NCI-H510A treated with DMSO at 0.1 percent for 48 hours (cell line): Measurements from ENCODE around the gene IGF2.

Experiments
- DNase-seq: peaks from one replicate; lab custom pipeline; 2025; lab: John Stamatoyannopoulos, UW

Gene IGF2

DNA sequence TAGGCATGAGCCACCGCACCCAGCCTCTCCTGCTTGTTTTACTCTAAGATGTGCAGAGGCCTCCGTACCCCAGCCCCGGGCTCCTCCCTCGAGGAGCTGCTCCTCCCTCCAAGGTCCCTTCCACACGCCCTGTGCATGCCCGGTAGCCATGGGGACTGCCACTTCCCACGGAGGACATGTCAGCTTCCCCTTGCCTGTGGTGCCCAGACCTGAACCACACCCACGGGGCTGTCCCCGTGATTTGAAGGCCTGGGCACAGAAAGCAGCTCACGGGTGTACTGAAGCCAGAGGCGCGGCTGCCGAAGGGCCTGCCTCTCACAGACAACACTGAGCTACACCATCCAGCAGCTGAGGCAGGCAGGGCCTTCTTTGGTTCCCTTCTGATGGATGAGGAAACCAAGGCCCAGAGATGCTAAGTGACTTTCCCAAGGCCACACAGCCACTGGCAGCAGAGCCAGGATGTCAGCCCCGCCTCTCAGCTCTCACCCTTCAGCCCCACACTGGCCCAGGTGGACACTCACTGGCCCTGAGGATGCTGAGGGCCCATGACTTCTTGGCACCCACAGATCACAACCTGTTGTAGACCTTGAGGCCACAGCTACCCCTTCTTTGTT is 14.5 kb upstream of the IGF2 start:
- DNase-seq = no peak

DNA sequence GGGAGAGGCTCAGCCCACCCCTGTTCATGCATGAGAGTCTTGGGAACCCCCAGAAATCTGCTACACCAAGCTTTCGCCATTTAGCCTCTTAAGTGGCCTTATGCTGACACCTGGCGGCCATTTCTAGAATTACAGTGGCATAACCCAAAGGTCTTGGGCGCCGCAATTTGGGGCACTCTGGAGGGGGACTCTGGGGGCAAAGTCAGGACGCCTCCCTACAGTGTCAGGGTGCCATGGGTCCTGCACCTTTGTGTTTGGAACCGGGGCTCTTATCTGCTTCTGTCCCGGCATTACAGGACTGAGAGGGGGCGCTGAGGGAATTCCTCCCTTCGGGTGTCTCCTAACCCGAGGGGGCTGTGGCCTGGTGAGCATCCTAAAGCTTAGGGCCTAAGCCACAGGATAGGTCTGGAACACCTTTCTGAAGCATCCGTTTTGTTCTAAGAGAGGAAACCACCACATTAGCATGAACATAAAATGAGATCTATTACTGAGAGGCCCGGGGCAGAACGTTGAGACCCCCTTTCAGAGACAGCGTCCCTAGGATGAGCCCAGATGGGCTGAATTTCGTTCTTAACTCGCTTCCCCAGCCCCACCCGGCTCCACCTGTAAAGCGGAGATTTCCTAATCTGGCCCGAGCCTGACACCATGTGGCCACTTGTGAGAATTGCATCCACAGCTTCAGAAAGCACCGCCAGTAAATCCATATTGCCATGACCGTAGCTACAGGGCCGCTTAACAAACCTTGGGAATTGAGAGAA is 12.5 kb upstream of the IGF2 start:
- DNase-seq = peak; percentile 7

DNA sequence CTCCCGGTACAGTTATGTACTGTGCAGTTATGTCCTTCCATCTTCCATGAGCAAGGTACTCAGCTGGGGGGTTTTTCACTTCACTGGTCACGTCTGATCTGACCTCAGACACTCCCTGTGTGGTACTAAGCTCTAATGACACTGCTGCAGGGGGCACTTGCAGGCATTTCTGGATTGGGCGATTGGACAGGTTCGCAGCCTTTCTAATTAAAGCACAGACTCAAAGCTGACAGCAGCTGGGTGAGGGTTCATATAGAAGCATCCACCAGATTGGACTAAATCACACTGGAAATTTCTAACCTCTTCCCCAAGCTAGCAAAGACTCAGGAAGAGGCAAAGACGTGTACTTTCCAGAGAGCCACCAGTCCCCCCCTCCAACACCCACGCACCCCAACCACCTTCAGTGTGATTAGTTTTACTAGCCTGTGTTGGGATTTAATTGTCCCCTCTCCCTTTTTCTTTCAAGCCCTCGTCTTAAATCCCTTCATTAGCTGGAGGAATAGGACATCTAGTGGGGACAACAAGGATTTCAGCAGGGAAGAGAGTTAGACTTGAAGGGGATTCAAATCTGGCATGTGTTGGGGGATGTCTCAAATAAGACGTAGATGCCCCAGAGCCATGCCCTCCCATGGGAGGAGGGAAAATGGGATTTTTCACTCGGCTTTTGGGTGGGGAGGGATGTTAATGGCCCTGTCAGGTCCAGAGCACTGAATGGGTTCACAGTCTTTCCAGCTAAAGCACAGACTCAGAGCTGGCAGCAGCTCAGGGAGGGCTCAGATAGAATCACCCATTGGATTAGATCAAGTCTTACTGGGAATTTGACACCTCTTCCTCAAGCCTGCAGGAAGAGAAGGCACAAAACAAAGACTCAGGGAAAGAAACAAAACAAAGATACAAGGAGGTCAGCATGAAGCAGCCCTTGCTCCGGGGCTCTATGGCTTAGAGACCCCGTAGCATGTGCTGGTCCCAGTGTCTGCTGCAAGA is 11.0 kb upstream of the IGF2 start:
- no peak for DNase-seq

- DNase-seq = no peak
Measured at GRCh38 chr11:2149460-2149859, 10.3 kb upstream of the IGF2 start.

DNA sequence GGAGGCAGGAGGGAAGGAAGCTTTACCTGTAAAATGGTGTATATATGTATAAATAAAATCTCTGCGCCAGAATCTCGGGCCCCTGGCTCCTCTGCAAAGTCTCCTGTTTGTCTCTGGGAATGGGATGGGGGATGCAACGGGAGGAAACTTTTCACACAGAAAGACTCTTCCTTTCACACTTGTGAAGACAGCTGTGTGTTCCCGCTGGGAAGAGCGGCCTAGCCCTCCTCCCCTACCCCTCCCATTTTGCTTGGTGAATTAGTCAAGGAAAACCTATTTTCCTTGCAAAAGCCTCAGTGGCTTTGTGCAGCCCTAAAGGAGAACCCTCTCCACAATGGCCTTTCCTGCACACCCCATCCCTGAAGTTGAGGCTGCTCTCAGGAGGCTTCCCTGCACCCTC is 9.4 kb upstream of the IGF2 start:
- no peak for DNase-seq

- DNase-seq = no peak
Measured at GRCh38 chr11:2147391-2147790, 8.2 kb upstream of the IGF2 start.

- no peak for DNase-seq
Measured at GRCh38 chr11:2146051-2146450, 6.9 kb upstream of the IGF2 start.

DNA sequence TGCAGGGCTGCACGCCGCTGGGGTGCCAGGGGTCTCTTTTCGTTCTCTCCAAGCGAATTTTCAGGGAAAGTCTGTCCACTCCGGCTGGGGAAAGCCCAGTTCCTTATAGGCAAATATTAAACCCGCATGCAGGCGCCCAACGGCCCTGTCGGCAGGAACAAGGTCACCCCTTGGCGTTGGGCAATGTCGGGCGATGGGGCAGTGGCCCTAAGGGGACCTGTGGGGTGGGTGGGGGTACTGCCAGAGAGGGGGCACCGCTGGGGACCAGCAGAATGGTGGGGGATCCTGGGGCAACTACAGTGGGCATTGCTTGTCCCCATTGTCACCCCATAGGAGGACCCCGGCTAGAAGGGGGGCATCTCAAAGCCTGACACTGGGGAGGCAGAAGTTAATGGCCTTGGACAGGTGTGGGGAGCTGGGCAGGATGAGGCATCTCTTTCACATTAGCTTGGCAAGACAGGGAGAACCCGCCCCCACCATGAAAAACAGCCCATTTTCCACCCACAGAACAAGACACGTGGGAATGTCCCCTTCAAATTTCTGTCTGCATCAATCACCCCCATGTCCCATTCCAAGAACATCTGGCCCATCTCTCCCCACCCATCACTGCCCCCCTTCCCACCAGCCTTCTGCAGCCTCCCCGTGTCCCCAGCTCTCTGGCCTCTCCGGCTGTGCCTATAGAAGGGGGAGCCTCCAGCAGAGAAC is 5.5 kb upstream of the IGF2 start:
- no peak for DNase-seq

- no peak for DNase-seq
Measured at GRCh38 chr11:2143799-2144543, 4.8 kb upstream of the IGF2 start.

DNA sequence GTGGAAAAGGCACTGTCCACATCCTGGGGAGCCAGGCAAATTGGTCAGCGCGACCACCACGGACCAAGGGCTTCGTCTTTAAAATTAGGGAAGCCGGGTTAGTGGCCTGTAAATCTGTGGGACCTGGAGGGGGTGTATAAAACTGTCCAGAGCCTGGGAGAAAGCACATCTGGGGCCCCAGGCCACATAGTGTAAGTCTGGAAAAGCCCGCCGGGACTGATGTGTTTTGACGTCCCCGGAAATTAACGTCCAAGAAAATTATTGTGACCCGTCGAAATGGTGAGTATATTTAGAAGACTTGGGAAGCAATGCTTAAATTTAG is 4.2 kb upstream of the IGF2 start:
- DNase-seq = no peak

- no peak for DNase-seq
Measured at GRCh38 chr11:2142762-2143202, 3.6 kb upstream of the IGF2 start.

- DNase-seq = no peak
Measured at GRCh38 chr11:2142300-2142759, 3.1 kb upstream of the IGF2 start.

DNA sequence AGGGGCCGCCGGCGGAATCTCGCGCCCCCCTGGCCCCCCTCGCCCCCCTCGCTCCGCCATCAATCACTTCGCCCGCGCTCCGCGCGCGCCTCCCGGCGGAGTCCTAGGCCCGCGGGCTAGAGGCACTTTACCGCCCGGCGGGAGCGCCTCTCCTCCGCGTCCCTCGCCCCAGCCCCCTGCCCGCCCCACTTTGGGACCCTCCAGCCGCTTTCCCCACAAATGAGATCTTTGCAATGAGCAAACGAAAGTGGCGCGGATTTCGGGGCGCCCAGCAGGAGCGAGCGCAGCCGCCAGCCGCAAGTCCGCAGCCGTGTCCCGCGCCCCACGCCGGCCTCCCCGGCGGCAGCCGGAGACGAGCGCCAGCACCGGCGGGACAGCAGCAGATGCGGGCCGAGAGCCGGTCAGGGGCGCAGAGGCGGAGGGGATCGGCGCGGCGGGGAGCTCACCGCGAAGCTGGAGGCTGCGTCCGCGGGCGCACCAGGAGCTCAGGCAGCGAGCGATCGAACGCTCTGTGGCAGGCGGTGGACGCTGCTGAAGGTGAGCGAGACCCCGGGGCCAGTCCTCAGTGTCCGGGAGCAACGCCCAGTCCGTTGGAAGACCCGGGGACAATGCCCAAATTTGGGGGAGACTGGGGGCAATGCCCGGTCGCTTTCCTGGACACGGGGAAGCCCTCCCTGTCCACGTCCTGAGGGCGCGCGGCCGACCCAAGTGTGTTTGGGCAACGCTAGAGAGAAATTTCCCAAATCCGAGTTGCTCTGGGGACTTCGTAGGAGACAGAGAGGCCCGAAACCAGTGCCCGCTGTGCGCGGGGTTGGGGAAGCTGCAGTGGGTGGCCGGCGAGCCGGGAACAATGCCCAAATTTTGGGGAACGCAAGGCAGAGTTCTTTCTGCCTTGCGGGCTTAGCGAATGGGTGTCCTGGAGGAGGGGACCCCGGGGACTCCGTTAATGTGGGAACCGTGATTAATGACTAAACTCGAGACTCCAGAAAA is 1.5 kb upstream of the IGF2 start:
- DNase-seq = no peak

DNA sequence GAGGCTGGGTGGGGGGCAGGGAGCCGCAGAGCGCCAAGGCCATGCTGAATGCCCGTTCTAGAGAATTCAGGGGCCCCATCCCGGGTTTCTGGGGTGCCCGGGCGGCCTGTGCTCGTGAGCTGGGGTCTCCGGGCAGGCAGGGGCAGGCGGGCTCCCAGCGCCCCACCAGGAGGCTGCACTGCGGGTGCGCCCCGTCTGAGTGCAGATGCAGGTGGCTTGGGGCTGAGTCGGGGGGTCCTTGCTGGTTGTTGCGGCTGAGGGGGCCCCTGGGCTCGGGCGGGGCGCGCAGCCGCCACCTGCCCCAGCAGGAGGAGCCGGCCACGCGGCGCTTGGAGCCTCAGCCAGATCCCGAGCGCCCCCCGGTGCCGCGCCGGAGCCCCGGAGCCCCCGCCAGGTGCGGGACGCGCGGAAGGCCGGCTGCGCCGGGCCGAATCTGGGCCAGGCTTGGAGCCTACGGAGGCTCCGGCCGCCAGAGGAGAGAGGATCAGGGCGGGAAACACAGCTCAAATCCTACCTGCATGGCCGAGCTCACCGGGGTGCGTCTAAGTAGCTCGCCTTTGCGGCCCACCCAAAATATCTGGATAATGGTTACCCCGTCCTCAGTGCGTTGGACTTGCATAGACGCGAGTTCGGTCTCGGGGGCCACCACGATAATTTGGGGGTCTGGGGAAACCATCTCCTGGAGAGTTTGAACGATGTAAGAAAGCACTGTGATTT is 590 bp upstream of the IGF2 start:
- DNase-seq = no peak

DNA sequence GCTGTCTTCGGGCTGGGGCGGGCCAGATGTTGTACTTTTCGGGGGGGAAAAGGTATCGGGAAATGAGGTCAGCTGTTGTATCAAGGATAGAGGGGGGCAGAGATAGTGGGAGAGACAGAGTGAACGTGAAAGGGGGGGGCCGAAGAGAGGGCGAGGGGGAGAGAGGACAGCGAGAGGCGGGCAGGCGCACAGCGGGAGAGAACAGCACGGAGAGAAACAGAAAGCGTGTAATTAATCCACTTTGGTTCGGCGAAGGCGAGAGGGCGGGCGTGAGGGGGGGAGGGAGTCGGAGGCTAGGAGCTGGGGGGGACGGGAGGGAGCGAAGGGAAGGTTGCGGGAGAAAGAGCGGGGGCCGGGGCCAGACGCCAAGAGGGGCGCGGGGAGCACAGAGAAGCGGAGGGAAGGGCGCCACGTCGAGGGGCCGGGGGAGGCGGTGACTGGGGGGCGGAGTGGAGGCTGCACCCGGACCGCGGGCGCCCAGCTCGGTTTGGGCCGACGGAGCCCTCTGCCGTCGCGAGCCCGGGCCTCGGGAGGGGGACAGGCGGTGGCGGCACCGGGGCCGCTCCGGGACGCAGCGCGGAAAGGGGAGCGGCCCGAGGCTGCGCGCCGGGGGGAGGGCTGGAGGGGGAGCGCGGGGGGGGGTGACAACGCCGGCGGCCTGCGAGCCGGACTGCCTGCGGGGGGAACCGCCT is 612 bp downstream of the IGF2 start:
- DNase-seq = no peak

- no peak for DNase-seq
Measured at GRCh38 chr11:2138068-2138430, 1.1 kb downstream of the IGF2 start.

DNA sequence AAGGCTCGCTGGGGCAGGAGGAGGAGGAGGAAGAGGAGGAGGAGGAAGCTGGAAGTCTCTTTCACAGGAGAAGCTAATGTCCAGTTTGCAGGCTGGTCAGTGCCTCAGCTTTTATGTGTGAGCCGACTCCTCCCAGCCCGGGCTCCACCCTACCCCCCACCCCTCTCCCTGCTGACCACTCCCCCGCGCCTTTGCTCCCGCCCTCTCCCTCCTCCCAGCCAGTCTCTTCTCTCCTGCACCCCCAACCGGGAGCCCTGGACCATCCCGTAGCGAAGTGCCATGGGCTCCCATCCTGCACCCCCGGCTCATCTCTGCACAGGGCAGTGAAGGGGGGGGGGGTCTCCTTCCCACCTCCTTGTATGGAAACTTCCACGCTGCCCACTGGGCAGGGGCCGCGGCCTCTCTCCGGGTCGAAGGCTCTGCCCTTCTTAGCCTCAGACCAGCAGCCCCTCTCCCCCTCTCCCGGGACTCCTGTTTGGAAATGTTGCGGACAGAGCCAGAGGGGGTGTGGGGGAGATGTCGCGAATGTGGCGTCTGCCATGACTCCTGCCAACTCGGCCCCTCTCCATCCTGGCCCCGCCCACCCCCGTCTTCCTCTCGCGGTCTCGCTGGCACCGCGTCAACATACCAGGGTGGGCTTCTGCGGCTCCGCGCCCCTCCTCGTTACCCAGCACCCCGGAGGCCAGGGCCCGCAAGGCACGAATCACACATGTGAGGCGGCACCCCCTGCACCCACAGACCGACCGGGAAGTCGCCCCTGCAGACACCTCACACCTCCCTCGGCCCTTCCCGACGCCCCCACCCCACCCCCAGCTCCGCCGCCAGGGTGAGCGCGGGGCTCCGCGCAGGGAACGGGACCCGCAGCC is 1.8 kb downstream of the IGF2 start:
- DNase-seq = no peak

- no peak for DNase-seq
Measured at GRCh38 chr11:2136952-2137201, 2.3 kb downstream of the IGF2 start.
